HAP-1 (cell line): Measurements from ENCODE around the gene RUVBL1.

Experiments
- DNase-seq, 2 experiments: peaks; one replicate each; pipeline ENCODE4 v3.0.0-alpha.2; 2016 to 2020; ENCODE audit warnings: low spot score in 2 of 2
- H3K27me3 ChIP-seq: fragments of 250-450 bp; sonication (Bioruptor Pico); 2 replicates; pipeline ENCODE4 v1.5.1; 2020; ENCODE audit warnings: low read depth, mild to moderate bottlenecking, moderate library complexity
- H3K36me3 ChIP-seq: fragments of 250-450 bp; sonication (Bioruptor Pico); replicated peaks from 2 replicates; pipeline ENCODE4 v1.5.1; 2020; ENCODE audit warnings: mild to moderate bottlenecking
- H3K4me1 ChIP-seq: fragments of 250-450 bp; sonication (Bioruptor Pico); 2 replicates; pipeline ENCODE4 v1.5.1; 2020; ENCODE audit warnings: mild to moderate bottlenecking
- H3K4me3 ChIP-seq: fragments of 250-450 bp; sonication (Bioruptor Pico); 2 replicates; pipeline ENCODE4 v1.5.1; 2020; ENCODE audit warnings: mild to moderate bottlenecking, moderate library complexity
- H3K9me3 ChIP-seq: fragments of 250-450 bp; sonication (Bioruptor Pico); 2 replicates; pipeline ENCODE4 v1.5.1; 2020; ENCODE audit warnings: mild to moderate bottlenecking, moderate library complexity
- in situ Hi-C: fragments of 300-500 bp; cut with MboI; formaldehyde crosslinking; loops from 3 replicates; pipeline ENCODE4 v1.14.3; 2020; ENCODE audit warnings: low sequenced_read_pairs, inconsistent platforms, mixed read lengths

Gene RUVBL1

DNA sequence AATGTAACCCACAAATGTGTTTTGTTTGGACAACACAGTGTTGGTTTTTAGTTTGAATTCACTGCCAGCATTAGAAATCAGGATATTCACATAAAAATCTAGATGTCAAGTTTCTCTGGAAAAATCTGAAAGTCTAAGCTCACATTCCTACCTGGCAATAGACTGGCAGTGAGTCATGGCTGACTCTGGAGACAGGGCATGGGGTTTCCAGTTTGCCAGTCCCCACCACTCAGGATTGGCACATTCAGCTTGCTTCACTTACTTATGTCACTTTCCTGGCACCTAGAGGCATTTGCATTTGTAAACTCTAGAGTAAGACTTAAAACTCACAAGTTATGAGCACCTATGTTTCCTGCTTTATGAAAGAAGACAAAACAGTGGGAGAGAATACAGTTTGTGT lies 90.5 kb downstream of the RUVBL1 start:
- no peak overlapping the region for H3K4me3 ChIP-seq

More for the DNA sequence above, 90.5 kb downstream of the RUVBL1 start:
- no peak for DNase-seq
- in situ Hi-C loops: no loop called here
- Histone ChIP-seq H3K36me3 (no peaks in the 10 kb centered on the region), H3K4me1 (no peaks in the 10 kb centered on the region), H3K9me3 (no peaks in the 10 kb centered on the region), H3K27me3 (peaks cover 5% of the 10 kb centered on the region; the same call in 1 of the 2 replicates)
